CD14-positive monocyte (primary cell): Measurements from ENCODE around the gene AKAP4. TPM values are rescaled to one million over a fixed set of nuclear protein-coding genes. Genes with fewer than 3 reads are reported as not detected.

Experiments used
- DNase-seq, 3 donors: peaks; one replicate each; pipeline ENCODE4 v3.0.0-alpha.2; 2011 to 2022
- H2AFZ ChIP-seq: 2 replicates; pipeline ENCODE4 v1.6.0; 2012; ENCODE audit warnings: mild to moderate bottlenecking, low read depth, low read length, inconsistent platforms; ENCODE audit not compliant: insufficient read depth, poor library complexity, severe bottlenecking
- H3K27ac ChIP-seq, 2 donors: 1 replicate in 1 of 2; 2 replicates in 1 of 2; pipeline ENCODE4 v1.5.1; 2012 to 2013; ENCODE audit warnings: low read length in 2 of 2, control low read depth in 1 of 2, inconsistent platforms in 1 of 2, low read depth in 1 of 2, mild to moderate bottlenecking in 1 of 2
- H3K27me3 ChIP-seq, 2 donors: one replicate each; pipeline versions ENCODE4 v1.6.0 to v1.6.1; 2011 to 2013; ENCODE audit warnings: low read length in 2 of 2; ENCODE audit not compliant: control insufficient read depth in 2 of 2, insufficient read depth in 2 of 2
- H3K36me3 ChIP-seq, 2 donors: replicated peaks in 1 of 2; 1 replicate in 1 of 2; 2 replicates in 1 of 2; pipeline versions ENCODE4 v1.5.1 to v1.6.1; 2012 to 2013; ENCODE audit warnings: low read length in 2 of 2, control low read depth in 1 of 2, inconsistent platforms in 1 of 2, mild to moderate bottlenecking in 1 of 2; ENCODE audit not compliant: insufficient read depth in 2 of 2, control insufficient read depth in 1 of 2
- H3K4me1 ChIP-seq, 2 donors: 1 replicate in 1 of 2; 2 replicates in 1 of 2; pipeline versions ENCODE4 v1.5.1 to v1.6.1; 2012 to 2013; ENCODE audit warnings: low read length in 2 of 2, control low read depth in 1 of 2, inconsistent platforms in 1 of 2, mild to moderate bottlenecking in 1 of 2, moderate library complexity in 1 of 2; ENCODE audit not compliant: insufficient read depth in 2 of 2, control insufficient read depth in 1 of 2
- H3K4me2 ChIP-seq: replicated peaks from 2 replicates; pipeline ENCODE3; 2012; ENCODE audit warnings: low read length, moderate library complexity, mild to moderate bottlenecking; ENCODE audit not compliant: poor library complexity, severe bottlenecking; ENCODE audit errors: extremely low read depth
- H3K4me3 ChIP-seq, 3 experiments: fragments of 200-600 bp in 1 of 3; sonication (generic) in 1 of 3; replicated peaks in 1 of 3; 1 replicate in 2 of 3; 2 replicates in 1 of 3; pipeline ENCODE4 v1.5.1; 2011 to 2013; ENCODE audit warnings: low read length in 3 of 3, mild to moderate bottlenecking in 3 of 3, control low read depth in 2 of 3, low read depth in 2 of 3, inconsistent platforms in 1 of 3, moderate library complexity in 1 of 3
- H3K79me2 ChIP-seq: 2 replicates; pipeline ENCODE4 v1.6.0; 2012; ENCODE audit warnings: mild to moderate bottlenecking, control low read depth, inconsistent platforms, low read length, moderate library complexity; ENCODE audit not compliant: insufficient read depth
- H3K9ac ChIP-seq: 2 replicates; pipeline ENCODE4 v1.6.0; 2017; ENCODE audit warnings: low read length, mild to moderate bottlenecking; ENCODE audit not compliant: insufficient read depth, poor library complexity, severe bottlenecking
- H3K9me3 ChIP-seq, 2 donors: replicated peaks in 1 of 2; 1 replicate in 1 of 2; 2 replicates in 1 of 2; pipeline versions ENCODE4 v1.5.1 to v1.6.1; 2012 to 2013; ENCODE audit warnings: low read length in 2 of 2, control low read depth in 1 of 2; ENCODE audit not compliant: control insufficient read depth in 1 of 2, insufficient read depth in 1 of 2
- H4K20me1 ChIP-seq: 2 replicates; pipeline ENCODE4 v1.6.0; 2012; ENCODE audit warnings: mild to moderate bottlenecking, low read length, control low read depth, moderate library complexity; ENCODE audit not compliant: insufficient read depth
- H3K27ac Mint-ChIP-seq, 7 donors: one replicate each; pipeline ENCODE4 v1.8.0; 2020; ENCODE audit warnings: mild to moderate bottlenecking in 7 of 7, mixed read lengths in 7 of 7, moderate library complexity in 6 of 7, inconsistent platforms in 2 of 7
- H3K27me3 Mint-ChIP-seq, 3 donors: one replicate each; pipeline ENCODE4 v1.8.0; 2021 to 2022; ENCODE audit warnings: low read depth in 3 of 3, mild to moderate bottlenecking in 3 of 3, mixed read lengths in 3 of 3, moderate library complexity in 3 of 3, inconsistent platforms in 1 of 3
- H3K36me3 Mint-ChIP-seq, 2 donors: one replicate each; pipeline ENCODE4 v1.8.0; 2020; ENCODE audit warnings: mixed read lengths in 2 of 2, inconsistent platforms in 1 of 2, mild to moderate bottlenecking in 1 of 2
- H3K4me1 Mint-ChIP-seq: one replicate; pipeline ENCODE4 v1.8.0; 2020; ENCODE audit warnings: mild to moderate bottlenecking, mixed read lengths
- H3K4me3 Mint-ChIP-seq, 2 donors: one replicate each; pipeline ENCODE4 v1.8.0; 2020; ENCODE audit warnings: mild to moderate bottlenecking in 2 of 2, mixed read lengths in 2 of 2, moderate library complexity in 1 of 2
- H3K9me3 Mint-ChIP-seq, 7 donors: one replicate each; pipeline ENCODE4 v1.8.0; 2020 to 2022; ENCODE audit warnings: mixed read lengths in 7 of 7, mild to moderate bottlenecking in 6 of 7, moderate library complexity in 6 of 7, inconsistent platforms in 2 of 7
- CTCF ChIP-seq: fragments of 200-600 bp; IDR thresholded peaks from one replicate; pipeline ENCODE4 v1.8.0; 2022; ENCODE audit warnings: antibody characterized with exemption, mild to moderate bottlenecking
- WGBS: methylation state at CpG from one replicate; pipeline ENCODE4 v1.1.5; 2013; ENCODE audit warnings: missing lambda C conversion rate; ENCODE audit not compliant: insufficient coverage; 5-methylcytosine and 5-hydroxymethylcytosine counted together
- intact Hi-C, 2 donors: fragments of 100-400 bp; cut with micrococcal nuclease; formaldehyde crosslinking; loops; one replicate each; pipeline versions ENCODE4 v1.15.0 to v1.15.1; 2023
- polyA plus RNA-seq, 3 donors: library from polyadenylated mRNA; depleted of rRNA in 1 of 3; unstranded in 2 of 3; stranded (reverse) in 1 of 3; fragments of 300-500 nt in 2 of 3; fragments of >200 nt in 1 of 3; fragmentation: Illumina TruSeq in 2 of 3; gene quantifications; 1 replicate in 2 of 3; 2 replicates in 1 of 3; pipeline ENCODE4 v1.2.3, GENCODE V29; 2012 to 2021

Gene AKAP4
- polyA plus RNA-seq, 3 donors: not detected

DNA sequence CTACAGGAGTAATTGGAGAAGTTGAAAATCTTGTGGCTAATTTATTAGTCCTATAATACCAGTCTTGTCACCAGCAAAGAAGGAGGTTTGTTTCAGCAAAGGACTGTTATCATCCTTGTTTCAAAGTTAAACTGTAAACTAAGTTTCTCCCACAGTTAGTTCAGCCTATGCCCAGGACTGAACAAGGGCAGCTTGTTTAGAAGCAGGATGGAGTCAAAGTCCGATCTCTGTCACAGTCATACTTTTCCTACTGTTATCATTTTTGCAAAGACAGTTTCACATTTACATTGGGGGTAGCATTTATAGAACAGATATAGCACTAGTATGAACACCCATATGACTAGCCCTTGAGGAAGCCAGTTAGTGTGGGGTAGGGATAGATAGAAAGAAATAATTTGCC is 46.4 kb downstream of the AKAP4 start:
- no CpG with 5 or more reads among the region's 1 CpG for WGBS
- Histone ChIP-seq H3K4me1 (no peaks in the 10 kb centered on the region), H3K79me2 (no peaks in the 10 kb centered on the region), H2AFZ (no peak overlapping the region), H3K27me3 (no peaks in the 10 kb centered on the region), H3K9ac (no peak overlapping the region), H3K4me3 (no peak overlapping the region), H3K4me2 (no peak overlapping the region), H3K9me3 (no peaks in the 10 kb centered on the region), H3K36me3 (no peaks in the 10 kb centered on the region), H3K27ac (no peak overlapping the region), H4K20me1 (no peaks in the 10 kb centered on the region)
- no peak for DNase-seq
- no peak overlapping the region for H3K4me3 Mint-ChIP-seq
- peaks cover 0 to 8% (median 3%) of the 10 kb centered on the region in 7 donors for H3K9me3 Mint-ChIP-seq
- H3K4me1 Mint-ChIP-seq: no peaks in the 10 kb centered on the region
- TF ChIP-seq CTCF: no peak
- no peak overlapping the region for H3K27ac Mint-ChIP-seq
- intact Hi-C loops: no loop called here
- H3K27me3 Mint-ChIP-seq: peaks cover 0 to 3% (median 1%) of the 10 kb centered on the region in 3 donors
- no peaks in the 10 kb centered on the region for H3K36me3 Mint-ChIP-seq

DNA sequence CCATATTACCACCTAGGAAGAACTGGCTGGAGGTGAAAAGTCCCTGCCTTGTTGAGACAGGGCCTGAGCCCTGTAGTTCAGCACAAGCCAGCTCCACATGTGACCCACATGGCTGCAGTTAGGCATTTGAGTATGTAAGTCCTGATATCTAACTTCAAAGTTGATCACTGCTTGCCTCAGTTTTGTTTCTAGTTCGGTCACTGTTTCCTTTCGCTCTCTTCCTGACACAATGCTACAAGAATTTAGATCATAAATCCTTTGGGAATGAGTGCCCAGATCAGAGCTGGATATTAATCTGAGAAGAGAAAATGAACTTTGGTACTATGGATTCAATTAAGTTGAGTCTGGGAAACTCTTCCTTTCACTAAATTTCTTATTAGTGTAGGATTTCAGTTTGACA is 48.4 kb downstream of the AKAP4 start:
- Mint-ChIP-seq H3K4me1 (no peaks in the 10 kb centered on the region), H3K27me3 (peaks cover 0 to 5% (median 1%) of the 10 kb centered on the region in 3 donors), H3K36me3 (no peaks in the 10 kb centered on the region), H3K9me3 (peaks cover 0 to 8% (median 3%) of the 10 kb centered on the region in 7 donors), H3K27ac (no peak overlapping the region), H3K4me3 (no peak overlapping the region)
- no peak for TF ChIP-seq CTCF
- H2AFZ ChIP-seq: no peak overlapping the region
- H3K4me1 ChIP-seq: no peaks in the 10 kb centered on the region
- no peak overlapping the region for H3K4me3 ChIP-seq
- no peaks in the 10 kb centered on the region for H3K9me3 ChIP-seq
- intact Hi-C loops: no loop called here
- no peak overlapping the region for H3K27ac ChIP-seq
- H3K4me2 ChIP-seq: no peak overlapping the region
- no peaks in the 10 kb centered on the region for H3K79me2 ChIP-seq
- no peaks in the 10 kb centered on the region for H3K27me3 ChIP-seq
- no peaks in the 10 kb centered on the region for H3K36me3 ChIP-seq
- no peak overlapping the region for H3K9ac ChIP-seq
- no peak for DNase-seq
- WGBS: no CpG with 5 or more reads among the region's 2 CpGs
- no peaks in the 10 kb centered on the region for H4K20me1 ChIP-seq
